Lung (tissue), 12 donors: ENCODE results near the gene ZNF229. TPM values are rescaled to one million over a fixed set of nuclear protein-coding genes. Genes with fewer than 3 reads are reported as not detected.
"Not testable (repeated sequence)": the region's sequence is repeated elsewhere in the genome, so short reads cannot be mapped to it uniquely, and the experiment has no call there.

Source experiments
- ATAC-seq: fragments of 200-7000 bp; cut with Tn5 transposase; one replicate; pipeline ENCODE4 v1.9.1; 2020; ENCODE audit warnings: moderate number of reproducible peaks; ENCODE audit not compliant: insufficient read depth, low FRiP score
- DNase-seq, 3 donors: peaks; one replicate each; pipeline ENCODE4 v3.0.0-alpha.2; 2013 to 2017
- H3K27ac ChIP-seq, 2 donors: one replicate each; pipeline ENCODE4 v1.5.1; 2013; ENCODE audit warnings: mild to moderate bottlenecking in 2 of 2, moderate library complexity in 2 of 2, control low read depth in 1 of 2, inconsistent platforms in 1 of 2, low read depth in 1 of 2, low read length in 1 of 2
- H3K27me3 ChIP-seq, 3 donors: one replicate each; pipeline ENCODE4 v1.5.1; 2013; ENCODE audit warnings: low read length in 2 of 3; ENCODE audit not compliant: control insufficient read depth in 3 of 3, insufficient read depth in 3 of 3
- H3K36me3 ChIP-seq, 4 donors: one replicate each; pipeline ENCODE4 v1.5.1; 2013; ENCODE audit warnings: low read length in 4 of 4, mild to moderate bottlenecking in 1 of 4, moderate library complexity in 1 of 4; ENCODE audit not compliant: control insufficient read depth in 4 of 4, insufficient read depth in 4 of 4
- H3K4me1 ChIP-seq, 5 donors: one replicate each; pipeline ENCODE4 v1.5.1; 2013; ENCODE audit warnings: low read length in 5 of 5, mild to moderate bottlenecking in 2 of 5, moderate library complexity in 1 of 5; ENCODE audit not compliant: control insufficient read depth in 5 of 5, insufficient read depth in 5 of 5
- H3K4me3 ChIP-seq: one replicate; pipeline ENCODE4 v1.5.1; 2013; ENCODE audit warnings: mild to moderate bottlenecking, control low read depth, moderate library complexity
- H3K9ac ChIP-seq, 2 donors: one replicate each; pipeline ENCODE4 v1.5.1; 2013; ENCODE audit warnings: low read length in 2 of 2, control low read depth in 1 of 2; ENCODE audit not compliant: insufficient read depth in 1 of 2
- H3K9me3 ChIP-seq, 4 donors: one replicate each; pipeline ENCODE4 v1.5.1; 2013; ENCODE audit warnings: low read length in 3 of 4, mild to moderate bottlenecking in 1 of 4, moderate library complexity in 1 of 4; ENCODE audit not compliant: control insufficient read depth in 4 of 4, insufficient read depth in 3 of 4
- CTCF ChIP-seq: IDR thresholded peaks from 2 replicates; pipeline ENCODE4 v1.5.1; 2012; ENCODE audit warnings: mild to moderate bottlenecking; ENCODE audit errors: control extremely low read depth, extremely low read depth
- WGBS, 2 donors: extraction: QIAGEN DNeasy Blood & Tissue Kit; methylation state at CpG; one replicate each; pipeline ENCODE4 v1.1.7; 2013; 5-methylcytosine and 5-hydroxymethylcytosine counted together
- polyA plus RNA-seq, 2 donors: library from polyadenylated mRNA; stranded (reverse); fragments of 200-250 nt; gene quantifications; one replicate each; pipeline ENCODE4 v1.2.1, GENCODE V29; 2013
- total RNA-seq, 2 donors: library from RNA; depleted of rRNA in 1 of 2; stranded (reverse); fragments of >200 nt in 1 of 2; gene quantifications; one replicate each; pipeline ENCODE4 v1.2.1, GENCODE V29; 2014 to 2021
- donor health status: control.
- donor health status: control.
- donor health status: Bipolar disorder and iron deficiency.
- donor health status: healthy.
- donor health status: DM: yes; HTN: yes; CAD: no.

The ZNF229 gene
- total and polyA plus RNA-seq, 4 donors, result 0.49 to 7.0 (median 2.4) TPM

- Histone ChIP-seq H3K9ac (no peak overlapping the region), H3K4me1 (no peaks in the 10 kb centered on the region), H3K27ac (no peak overlapping the region), H3K9me3 (peaks cover 8 to 42% (median 25%) of the 10 kb centered on the region in 4 donors), H3K27me3 (no peaks in the 10 kb centered on the region), H3K36me3 (peaks cover 4 to 72% (median 39%) of the 10 kb centered on the region in 4 donors), H3K4me3 (no peak overlapping the region)
- 98 to 99% methylated on average over 3 of the region's 3 CpGs for WGBS, 2 donors
- TF ChIP-seq CTCF, result no peak
- ATAC-seq, result no peak
- no peak for DNase-seq
These were observed 9.8 kb downstream of the ZNF229 start for GRCh38 chr19:44438441-44438840.

- DNase-seq, result no peak
- no peak overlapping the region for H3K4me3 ChIP-seq
- H3K9ac ChIP-seq, result no peak overlapping the region
- H3K36me3 ChIP-seq, result peaks cover 8 to 70% (median 45%) of the 10 kb centered on the region in 4 donors
- WGBS, 2 donors, result 89 to 96% methylated on average over 2 of the region's 2 CpGs
- no peak for TF ChIP-seq CTCF
- no peak overlapping the region for H3K27ac ChIP-seq
- H3K9me3 ChIP-seq, result peaks cover 8 to 47% (median 29%) of the 10 kb centered on the region in 4 donors
- no peaks in the 10 kb centered on the region for H3K27me3 ChIP-seq
- no peaks in the 10 kb centered on the region for H3K4me1 ChIP-seq
- no peak for ATAC-seq
These were observed 12.8 kb downstream of the ZNF229 start for GRCh38 chr19:44435441-44435840.

- H3K36me3 ChIP-seq, result peaks cover 10 to 73% (median 51%) of the 10 kb centered on the region in 4 donors
- no peak overlapping the region for H3K27ac ChIP-seq
- DNase-seq, result no peak
- WGBS, 2 donors, result 81 to 93% methylated on average over 1 of the region's 1 CpG
- H3K4me3 ChIP-seq, result no peak overlapping the region
- no peaks in the 10 kb centered on the region for H3K27me3 ChIP-seq
- ATAC-seq, result no peak
- H3K9ac ChIP-seq, result no peak overlapping the region
- no peaks in the 10 kb centered on the region for H3K4me1 ChIP-seq
- no peak for TF ChIP-seq CTCF
- H3K9me3 ChIP-seq, result peaks cover 10 to 79% (median 35%) of the 10 kb centered on the region in 4 donors
These were observed 17.3 kb downstream of the ZNF229 start for GRCh38 chr19:44430956-44431355.

GRCh38 chr19:44415553-44415952 lies 32.7 kb downstream of the ZNF229 start:
- not testable (repeated sequence) for H3K9ac ChIP-seq, H3K27me3 ChIP-seq, H3K4me3 ChIP-seq, H3K27ac ChIP-seq, H3K4me1 ChIP-seq, H3K36me3 ChIP-seq, ATAC-seq, DNase-seq
- WGBS, 2 donors, result 79 to 87% methylated on average over 3 to 8 of the region's 15 CpGs
- peaks cover 0 to 36% (median 7%) of the 10 kb centered on the region in 4 donors for H3K9me3 ChIP-seq
